Lower leg skin (tissue), 3 donors: Measurements from ENCODE around the gene ERN1.

ENCODE experiments used
- POLR2A ChIP-seq, 2 donors: fragments of 450-650 bp; IDR thresholded peaks; one replicate each; pipeline ENCODE4 v1.6.1; 2016 to 2017; ENCODE audit warnings: antibody characterized with exemption in 2 of 2, mild to moderate bottlenecking in 1 of 2, moderate library complexity in 1 of 2
- TF ChIP-seq, protein P1 (sequence below), 3 donors: fragments of 450-650 bp; IDR thresholded peaks; one replicate each; pipeline ENCODE4 v1.5.1; 2016; ENCODE audit warnings: antibody characterized with exemption in 3 of 3, mild to moderate bottlenecking in 3 of 3, moderate library complexity in 2 of 3

DNA sequence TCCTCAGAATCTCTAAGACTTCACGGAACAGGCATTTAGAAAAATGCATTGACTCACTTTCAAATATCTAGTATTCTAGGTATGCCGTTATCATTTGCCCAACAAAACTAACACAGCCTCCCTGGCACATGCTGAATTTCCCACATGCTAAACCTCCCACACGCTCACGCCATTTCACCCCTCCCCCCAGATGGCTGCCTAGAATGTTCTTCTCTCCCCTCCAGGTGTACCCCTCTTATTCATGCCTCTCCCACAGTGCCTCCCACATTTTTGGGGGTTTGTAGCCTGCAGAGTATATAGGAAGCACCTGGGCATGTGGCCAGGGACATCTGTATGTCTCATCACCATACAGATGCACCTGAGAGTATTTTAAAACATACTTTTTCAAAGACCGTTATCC lies 71.3 kb downstream of the ERN1 start:
- TF ChIP-seq, protein P1, sequence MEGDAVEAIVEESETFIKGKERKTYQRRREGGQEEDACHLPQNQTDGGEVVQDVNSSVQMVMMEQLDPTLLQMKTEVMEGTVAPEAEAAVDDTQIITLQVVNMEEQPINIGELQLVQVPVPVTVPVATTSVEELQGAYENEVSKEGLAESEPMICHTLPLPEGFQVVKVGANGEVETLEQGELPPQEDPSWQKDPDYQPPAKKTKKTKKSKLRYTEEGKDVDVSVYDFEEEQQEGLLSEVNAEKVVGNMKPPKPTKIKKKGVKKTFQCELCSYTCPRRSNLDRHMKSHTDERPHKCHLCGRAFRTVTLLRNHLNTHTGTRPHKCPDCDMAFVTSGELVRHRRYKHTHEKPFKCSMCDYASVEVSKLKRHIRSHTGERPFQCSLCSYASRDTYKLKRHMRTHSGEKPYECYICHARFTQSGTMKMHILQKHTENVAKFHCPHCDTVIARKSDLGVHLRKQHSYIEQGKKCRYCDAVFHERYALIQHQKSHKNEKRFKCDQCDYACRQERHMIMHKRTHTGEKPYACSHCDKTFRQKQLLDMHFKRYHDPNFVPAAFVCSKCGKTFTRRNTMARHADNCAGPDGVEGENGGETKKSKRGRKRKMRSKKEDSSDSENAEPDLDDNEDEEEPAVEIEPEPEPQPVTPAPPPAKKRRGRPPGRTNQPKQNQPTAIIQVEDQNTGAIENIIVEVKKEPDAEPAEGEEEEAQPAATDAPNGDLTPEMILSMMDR (IDR thresholded peaks at IDR 0.05) = no peak
- no peak for TF ChIP-seq POLR2A (IDR thresholded peaks at IDR 0.05)
